HAP-1 (cell line): ENCODE data around the gene TBCE.
"Not testable (repeated sequence)": the region's sequence is repeated elsewhere in the genome, so short reads cannot be mapped to it uniquely, and the experiment has no call there.

ENCODE experiments used
- DNase-seq, 2 experiments: peaks; one replicate each; pipeline ENCODE4 v3.0.0-alpha.2; 2016 to 2020; ENCODE audit warnings: low spot score in 2 of 2
- H3K27me3 ChIP-seq: fragments of 250-450 bp; sonication (Bioruptor Pico); 2 replicates; pipeline ENCODE4 v1.5.1; 2020; ENCODE audit warnings: low read depth, mild to moderate bottlenecking, moderate library complexity
- H3K36me3 ChIP-seq: fragments of 250-450 bp; sonication (Bioruptor Pico); replicated peaks from 2 replicates; pipeline ENCODE4 v1.5.1; 2020; ENCODE audit warnings: mild to moderate bottlenecking
- H3K4me1 ChIP-seq: fragments of 250-450 bp; sonication (Bioruptor Pico); 2 replicates; pipeline ENCODE4 v1.5.1; 2020; ENCODE audit warnings: mild to moderate bottlenecking
- H3K4me3 ChIP-seq: fragments of 250-450 bp; sonication (Bioruptor Pico); 2 replicates; pipeline ENCODE4 v1.5.1; 2020; ENCODE audit warnings: mild to moderate bottlenecking, moderate library complexity
- H3K9me3 ChIP-seq: fragments of 250-450 bp; sonication (Bioruptor Pico); 2 replicates; pipeline ENCODE4 v1.5.1; 2020; ENCODE audit warnings: mild to moderate bottlenecking, moderate library complexity
- in situ Hi-C: fragments of 300-500 bp; cut with MboI; formaldehyde crosslinking; loops from 3 replicates; pipeline ENCODE4 v1.14.3; 2020; ENCODE audit warnings: low sequenced_read_pairs, inconsistent platforms, mixed read lengths

Gene TBCE

GRCh38 chr1:235426680-235427079 is 59.5 kb downstream of the TBCE start:
- Histone ChIP-seq H3K4me1 (no peaks in the 10 kb centered on the region), H3K36me3 (no peaks in the 10 kb centered on the region), H3K27me3 (no peaks in the 10 kb centered on the region), H3K4me3 (no peak overlapping the region), H3K9me3 (no peaks in the 10 kb centered on the region)
- in situ Hi-C loops = loop anchor here (10.0 kb wide), 1 partner anchor 332 kb away; no protein-coding TSS in a partner anchor
- no peak for DNase-seq

- no peaks in the 10 kb centered on the region for H3K4me1 ChIP-seq
- DNase-seq = no peak
- in situ Hi-C loops = loop anchor here (10.0 kb wide), 1 partner anchor 333 kb away; no protein-coding TSS in a partner anchor
- H3K9me3 ChIP-seq = no peaks in the 10 kb centered on the region
- H3K4me3 ChIP-seq = no peak overlapping the region
- H3K36me3 ChIP-seq = no peaks in the 10 kb centered on the region
- H3K27me3 ChIP-seq = no peaks in the 10 kb centered on the region
These were observed 60.2 kb downstream of the TBCE start for GRCh38 chr1:235427447-235427846.

GRCh38 chr1:235429143-235429542 is 61.9 kb downstream of the TBCE start:
- H3K9me3 ChIP-seq = no peaks in the 10 kb centered on the region
- no peak overlapping the region for H3K4me3 ChIP-seq
- no peaks in the 10 kb centered on the region for H3K4me1 ChIP-seq
- peaks cover 5% of the 10 kb centered on the region for H3K36me3 ChIP-seq
- H3K27me3 ChIP-seq = no peaks in the 10 kb centered on the region
- in situ Hi-C loops = loop anchor here (10.0 kb wide), 1 partner anchor 334 kb away; no protein-coding TSS in a partner anchor
- DNase-seq = no peak

GRCh38 chr1:235430991-235431390 is 63.8 kb downstream of the TBCE start:
- no peaks in the 10 kb centered on the region for H3K4me1 ChIP-seq
- H3K9me3 ChIP-seq = no peaks in the 10 kb centered on the region
- H3K27me3 ChIP-seq = no peaks in the 10 kb centered on the region
- no peak for DNase-seq
- in situ Hi-C loops = no loop called here
- H3K4me3 ChIP-seq = no peak overlapping the region
- H3K36me3 ChIP-seq = peaks cover 12% of the 10 kb centered on the region

- in situ Hi-C loops = no loop called here
- H3K27me3 ChIP-seq = no peaks in the 10 kb centered on the region
- no peak for DNase-seq
These were observed 66.8 kb downstream of the TBCE start for GRCh38 chr1:235434001-235434400.

GRCh38 chr1:235441159-235441685 is 74.0 kb downstream of the TBCE start:
- Histone ChIP-seq H3K36me3 (peaks cover 76% of the 10 kb centered on the region), H3K4me3 (no peak overlapping the region), H3K27me3 (no peaks in the 10 kb centered on the region), H3K9me3 (no peaks in the 10 kb centered on the region), H3K4me1 (no peaks in the 10 kb centered on the region)
- DNase-seq = no peak
- in situ Hi-C loops = no loop called here

More at GRCh38 chr1:235434001-235434400, 66.8 kb downstream of the TBCE start:
- H3K4me3 ChIP-seq = no peak overlapping the region
- H3K4me1 ChIP-seq = no peaks in the 10 kb centered on the region
- H3K36me3 ChIP-seq = peaks cover 28% of the 10 kb centered on the region
- H3K9me3 ChIP-seq = no peaks in the 10 kb centered on the region

- no peak overlapping the region for H3K4me3 ChIP-seq
- no peaks in the 10 kb centered on the region for H3K9me3 ChIP-seq
- DNase-seq = no peak
- no peaks in the 10 kb centered on the region for H3K4me1 ChIP-seq
- H3K36me3 ChIP-seq = peaks cover 75% of the 10 kb centered on the region
- in situ Hi-C loops = no loop called here
- no peaks in the 10 kb centered on the region for H3K27me3 ChIP-seq
These were observed 75.7 kb downstream of the TBCE start for GRCh38 chr1:235442788-235443429.

GRCh38 chr1:235448616-235449015 is 81.4 kb downstream of the TBCE start:
- Histone ChIP-seq H3K4me1 (no peaks in the 10 kb centered on the region), H3K9me3 (no peaks in the 10 kb centered on the region), H3K27me3 (no peaks in the 10 kb centered on the region), H3K36me3 (peaks cover 78% of the 10 kb centered on the region), H3K4me3 (no peak overlapping the region)
- in situ Hi-C loops = no loop called here
- DNase-seq = no peak

- peaks cover 2% of the 10 kb centered on the region for H3K4me1 ChIP-seq
- H3K4me3 ChIP-seq = no peak overlapping the region
- no peaks in the 10 kb centered on the region for H3K27me3 ChIP-seq
- in situ Hi-C loops = no loop called here
- no peaks in the 10 kb centered on the region for H3K9me3 ChIP-seq
- no peak for DNase-seq
- peaks cover 78% of the 10 kb centered on the region for H3K36me3 ChIP-seq
These were observed 83.2 kb downstream of the TBCE start for GRCh38 chr1:235450433-235450832.

- H3K4me1 ChIP-seq = peaks cover 7% of the 10 kb centered on the region
- H3K27me3 ChIP-seq = no peaks in the 10 kb centered on the region
- H3K9me3 ChIP-seq = no peaks in the 10 kb centered on the region
- DNase-seq = no peak
- no peak overlapping the region for H3K4me3 ChIP-seq
- in situ Hi-C loops = no loop called here
- peaks cover 74% of the 10 kb centered on the region for H3K36me3 ChIP-seq
These were observed 83.8 kb downstream of the TBCE start for GRCh38 chr1:235450886-235451483.

GRCh38 chr1:235454021-235454420 is 86.8 kb downstream of the TBCE start:
- Histone ChIP-seq H3K9me3 (no peaks in the 10 kb centered on the region), H3K4me3 (no peak overlapping the region), H3K27me3 (no peaks in the 10 kb centered on the region), H3K36me3 (peaks cover 58% of the 10 kb centered on the region), H3K4me1 (peaks cover 11% of the 10 kb centered on the region)
- in situ Hi-C loops = no loop called here
- no peak for DNase-seq

- peaks cover 11% of the 10 kb centered on the region for H3K4me1 ChIP-seq
- no peaks in the 10 kb centered on the region for H3K27me3 ChIP-seq
- H3K4me3 ChIP-seq = no peak overlapping the region
- in situ Hi-C loops = no loop called here
- DNase-seq = no peak
- no peaks in the 10 kb centered on the region for H3K9me3 ChIP-seq
- H3K36me3 ChIP-seq = peaks cover 47% of the 10 kb centered on the region
These were observed 87.9 kb downstream of the TBCE start for GRCh38 chr1:235455097-235455496.

- DNase-seq = peak; percentile 44 to 82
- H3K36me3 ChIP-seq = peaks cover 40% of the 10 kb centered on the region
- H3K4me1 ChIP-seq = peaks cover 11% of the 10 kb centered on the region
- H3K4me3 ChIP-seq = no peak overlapping the region
- H3K27me3 ChIP-seq = no peaks in the 10 kb centered on the region
- in situ Hi-C loops = no loop called here
- H3K9me3 ChIP-seq = no peaks in the 10 kb centered on the region
These were observed 88.6 kb downstream of the TBCE start for GRCh38 chr1:235455823-235456222.

GRCh38 chr1:235457856-235458255 is 90.6 kb downstream of the TBCE start:
- DNase-seq, H3K9me3 ChIP-seq, H3K4me3 ChIP-seq, H3K27me3 ChIP-seq, in situ Hi-C loops: not testable (repeated sequence)
- peaks cover 11% of the 10 kb centered on the region for H3K4me1 ChIP-seq
- peaks cover 35% of the 10 kb centered on the region for H3K36me3 ChIP-seq
